ENCODE results near the gene OR10A3.

Gene OR10A3

DNA sequence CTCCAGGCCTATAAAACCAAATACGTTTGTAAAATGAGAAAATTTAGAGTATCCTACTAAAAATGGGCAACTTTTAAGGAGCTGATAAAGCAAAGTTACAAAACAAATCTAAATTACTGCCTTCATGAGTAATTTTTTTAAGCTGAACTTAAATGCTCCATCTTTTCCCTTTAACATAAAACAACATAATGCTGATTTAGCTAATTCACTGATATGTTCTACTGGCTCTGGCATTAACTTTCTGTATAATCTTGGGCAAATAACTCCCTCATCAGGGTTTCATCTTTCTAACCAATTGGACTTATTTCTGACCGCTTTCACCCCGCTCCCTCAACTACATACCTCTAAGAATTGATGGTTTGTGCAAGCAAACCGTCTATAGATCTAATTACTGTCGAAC, 362 bp downstream of the OR10A3 start:
- DNase-seq = no peak

DNA sequence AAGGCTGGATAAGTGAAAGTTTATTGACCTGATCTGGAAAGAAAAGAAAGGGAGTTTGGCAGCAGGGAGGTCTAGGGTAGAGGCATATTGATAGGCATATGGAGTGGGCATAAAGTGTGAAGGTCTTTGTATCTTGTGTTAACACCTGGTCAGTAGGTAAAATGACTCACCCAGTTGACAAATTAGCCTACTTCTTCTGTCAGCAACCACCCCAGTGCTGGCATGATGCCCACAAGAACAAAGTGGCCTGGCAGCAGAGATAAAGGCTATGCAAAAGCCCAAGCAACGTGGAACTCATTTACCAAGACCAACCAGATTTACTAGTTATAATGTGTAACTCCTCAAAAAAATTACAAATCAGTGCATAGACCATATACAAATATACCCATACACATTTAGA, 4.9 kb downstream of the OR10A3 start:
- DNase-seq = no peak

DNA sequence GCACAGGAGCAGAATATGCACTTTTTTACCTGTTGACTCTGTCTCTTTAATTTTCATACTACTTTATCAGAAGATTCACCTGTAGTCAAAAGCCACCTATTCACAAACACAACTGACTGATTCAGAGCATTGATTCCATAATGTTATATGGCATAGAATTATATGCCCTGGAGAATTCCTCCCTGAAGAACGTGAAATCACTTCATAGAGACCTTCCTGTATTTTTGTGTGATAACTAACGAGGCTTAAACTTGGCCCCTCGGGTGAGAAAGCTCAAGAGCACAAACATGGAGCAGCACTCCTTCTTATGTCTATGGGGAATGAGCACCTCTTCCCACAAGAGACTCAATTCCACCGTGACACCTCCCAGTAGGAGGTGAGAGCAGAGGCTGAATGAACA, 10.3 kb downstream of the OR10A3 start, which contains the start of gene OR10A6:
OR10A6 (minus strand) TSS at position 101 of the 400 bp plus-strand sequence. CDS start 2,606 bp downstream, outside the sequence.
- no peak for DNase-seq

DNA sequence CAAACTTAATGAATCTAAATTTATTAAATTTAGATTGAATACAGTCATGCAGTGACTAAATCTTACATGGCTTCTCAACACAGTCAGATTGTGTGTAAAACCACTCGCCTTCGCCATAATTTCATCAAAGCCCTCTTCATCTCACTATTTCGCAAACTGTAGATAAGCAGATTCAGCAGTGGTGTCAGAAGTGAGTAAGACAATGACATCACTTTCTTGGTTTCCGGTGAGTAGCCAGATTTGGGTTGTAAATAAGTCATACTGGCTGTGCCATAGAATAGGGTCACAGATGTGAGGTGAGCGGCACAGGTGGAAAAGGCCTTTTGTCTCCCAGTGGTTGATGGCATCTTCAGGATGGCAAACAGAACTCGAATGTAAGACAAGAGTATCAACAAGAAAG, 13.9 kb downstream of the OR10A3 start:
- DNase-seq = no peak

DNA sequence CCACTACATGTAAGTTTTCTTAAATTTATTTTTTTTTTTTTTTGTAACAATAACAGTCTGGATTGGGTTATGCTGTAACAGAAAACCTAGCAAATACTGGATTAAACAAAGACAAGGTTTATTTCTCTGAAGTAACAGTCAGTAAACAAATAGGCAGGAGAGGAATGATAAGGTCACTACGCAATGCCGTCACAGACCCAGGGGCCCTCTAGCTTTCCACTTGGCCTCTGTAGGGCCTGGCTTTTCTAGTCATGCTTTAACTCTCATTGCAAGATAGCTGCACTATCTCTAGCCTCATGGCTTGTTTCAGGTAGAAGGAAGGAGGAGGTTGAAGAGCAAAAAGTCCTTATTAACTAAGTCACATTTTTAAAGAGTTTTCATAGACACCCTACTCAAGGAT, 17.0 kb downstream of the OR10A3 start:
- DNase-seq = no peak

DNA sequence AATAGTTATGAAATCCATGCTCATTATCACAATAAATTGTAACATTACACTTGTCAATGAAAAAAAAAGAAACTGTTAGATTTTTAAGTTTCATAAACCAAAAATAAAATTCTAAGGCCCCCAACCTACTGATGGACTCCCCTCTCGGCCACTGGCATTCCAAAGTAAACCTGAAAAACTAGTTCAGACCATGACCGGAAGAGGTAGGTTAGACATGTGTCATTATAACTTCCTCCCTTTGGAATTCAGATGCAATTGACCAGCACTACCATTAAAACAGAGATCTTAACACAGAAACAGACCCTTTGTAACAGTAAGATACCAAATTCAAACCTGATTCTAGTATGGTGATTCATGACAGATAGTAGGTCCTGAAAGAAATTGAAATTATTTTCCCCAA, 23.4 kb downstream of the OR10A3 start:
- DNase-seq = no peak

DNA sequence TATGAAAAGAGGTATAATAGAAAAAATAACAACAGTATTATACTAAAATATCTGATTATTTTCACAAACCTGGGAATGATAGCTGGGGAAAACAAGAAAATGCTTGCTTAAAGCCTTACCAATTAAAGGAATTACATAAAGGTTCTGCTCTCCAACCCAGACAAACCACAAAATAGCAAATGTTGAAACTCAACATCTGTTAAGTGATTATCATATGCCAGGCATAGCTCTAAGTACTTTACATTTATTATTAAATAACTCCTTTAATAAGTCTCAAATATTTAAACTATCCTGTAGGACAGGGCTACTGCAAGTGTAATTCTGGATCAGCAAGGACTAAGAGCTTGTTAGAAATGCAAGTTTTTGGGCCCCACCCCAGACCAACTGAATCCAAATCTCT, 30.5 kb downstream of the OR10A3 start:
- DNase-seq = no peak

DNA sequence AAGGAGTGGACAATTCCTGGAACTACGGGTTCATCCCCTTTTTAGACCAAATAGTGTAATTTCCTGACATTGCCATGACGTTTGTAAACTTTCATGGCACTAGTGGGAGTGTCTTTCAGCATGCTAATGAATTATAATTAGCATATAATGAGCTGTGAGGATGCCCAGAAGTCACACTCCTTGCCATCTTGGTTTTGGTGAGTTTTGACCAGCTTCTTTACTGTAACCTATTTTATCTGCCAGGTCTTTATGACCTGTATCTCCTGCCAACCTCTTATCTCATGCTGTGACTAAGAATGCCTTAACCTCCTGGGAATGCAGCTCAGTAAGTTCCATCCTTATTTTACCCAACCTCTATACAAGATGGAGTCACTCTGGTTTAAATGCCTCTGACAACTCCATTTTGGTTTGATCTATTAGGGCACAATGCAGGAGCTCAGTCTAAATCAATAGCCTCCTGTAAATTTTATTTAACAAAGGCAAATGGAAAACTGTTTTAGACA, 31.2 kb downstream of the OR10A3 start:
- DNase-seq = no peak

DNA sequence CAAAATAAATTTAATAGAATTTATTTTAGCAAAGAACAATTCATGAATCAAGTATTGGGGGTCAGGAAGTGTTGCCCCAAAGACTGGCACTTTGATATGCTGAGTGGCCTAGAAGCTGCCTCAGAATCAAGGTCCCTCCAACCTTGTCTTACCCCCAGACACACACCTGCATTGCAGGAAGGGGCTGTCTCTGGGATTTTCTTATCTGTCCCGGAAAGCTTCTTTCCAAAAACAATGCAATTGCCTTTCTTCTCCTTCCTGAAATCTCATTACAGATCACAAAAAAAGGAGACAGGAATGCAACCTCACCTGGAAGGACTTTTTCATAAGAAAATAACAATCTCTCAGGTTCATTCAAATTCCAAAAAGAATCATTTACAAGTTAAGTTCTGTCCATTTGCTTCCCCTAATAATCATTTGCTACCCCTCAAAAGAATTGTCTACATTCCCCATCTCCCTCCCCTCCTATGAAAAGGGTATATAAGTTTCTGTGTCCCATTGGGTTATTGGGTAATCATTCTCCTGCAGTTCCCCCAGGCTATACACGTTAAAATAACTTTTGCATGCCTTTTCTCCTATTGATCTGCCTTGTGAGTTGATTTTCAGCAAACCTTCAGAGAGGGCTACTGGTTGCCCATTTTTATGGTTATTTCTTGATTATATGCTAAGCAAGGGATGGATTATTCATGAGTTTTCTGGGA, 31.8 kb downstream of the OR10A3 start:
- no peak for DNase-seq

DNA sequence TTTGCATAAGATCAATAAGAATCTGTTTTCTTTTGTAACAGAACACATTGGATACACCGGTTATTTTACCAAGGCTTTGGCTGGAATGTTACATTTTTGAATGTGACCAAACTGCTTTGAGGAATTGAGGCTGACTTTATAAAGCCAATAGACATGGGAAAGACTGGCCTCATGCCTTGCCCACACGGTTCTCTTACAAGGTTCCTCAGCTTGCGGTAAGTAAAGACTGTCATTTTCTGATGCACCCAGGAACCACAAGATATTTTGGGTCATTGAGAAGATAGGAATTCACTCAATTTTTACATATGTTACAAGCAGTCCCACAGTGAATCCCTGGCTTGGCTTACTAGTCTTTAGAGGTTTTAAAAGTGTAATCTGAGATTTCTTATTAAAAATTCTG, 34.4 kb downstream of the OR10A3 start:
- DNase-seq = no peak

DNA sequence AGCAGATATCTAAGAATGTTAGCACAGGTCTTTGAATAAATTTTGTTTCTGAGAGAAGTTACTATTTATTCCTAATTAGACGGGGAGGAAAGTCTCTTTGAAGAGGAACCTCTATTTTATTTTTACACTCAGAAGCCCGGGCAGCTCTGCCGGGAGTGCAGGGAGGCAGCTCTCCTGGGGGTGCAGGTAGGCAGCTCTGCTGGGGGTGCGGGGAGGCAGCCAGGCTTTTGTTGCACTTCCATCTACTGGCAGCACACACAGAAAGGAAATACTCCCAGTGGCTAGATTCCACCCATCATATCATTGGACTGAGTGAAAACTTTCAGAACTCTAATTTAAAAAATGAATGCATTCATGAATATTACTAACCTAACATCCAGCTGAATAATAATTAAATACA, 35.0 kb downstream of the OR10A3 start:
- no peak for DNase-seq

DNA sequence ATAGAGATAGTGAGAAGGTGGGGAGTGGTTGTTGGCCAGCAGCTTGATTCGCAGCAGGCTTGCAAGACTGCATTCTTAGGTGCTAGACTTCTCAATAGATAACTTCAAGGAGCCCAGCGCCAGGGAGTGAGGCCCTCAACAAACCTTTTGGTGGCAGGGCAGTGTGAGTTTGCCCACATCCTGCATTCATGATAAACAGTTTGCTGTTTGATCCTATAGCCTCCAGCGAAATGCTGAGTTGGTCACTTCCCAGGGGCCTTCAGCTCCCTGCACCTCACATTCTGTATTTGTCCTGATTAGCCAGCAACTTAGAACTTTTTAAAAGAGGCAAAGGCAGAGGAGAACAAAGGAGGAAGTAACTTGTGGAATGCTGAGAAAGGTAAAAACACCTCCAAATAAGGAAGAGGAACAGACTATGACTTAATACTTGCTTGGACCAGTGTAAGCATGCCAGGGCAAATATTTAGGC, 35.5 kb downstream of the OR10A3 start:
- no peak for DNase-seq

DNA sequence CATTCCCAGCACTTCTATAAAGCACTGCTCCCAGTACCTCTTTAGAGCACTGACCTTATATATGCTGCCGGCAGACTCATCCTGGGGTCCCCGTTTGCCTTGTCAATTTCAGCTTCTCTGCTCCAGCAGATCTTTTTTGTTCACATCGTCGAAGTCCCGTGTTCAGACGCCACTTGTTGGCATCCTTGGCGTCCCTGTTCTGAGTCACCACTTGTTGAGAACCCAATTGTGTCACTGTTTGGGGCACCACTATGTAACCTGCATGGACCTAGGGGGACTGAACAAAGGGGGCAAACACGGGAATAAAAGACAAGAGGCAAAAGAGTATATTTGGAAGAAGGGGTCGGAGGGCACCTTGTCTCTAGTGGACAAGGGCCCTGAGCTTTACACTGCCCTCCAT, 36.0 kb downstream of the OR10A3 start:
- DNase-seq = no peak

DNA sequence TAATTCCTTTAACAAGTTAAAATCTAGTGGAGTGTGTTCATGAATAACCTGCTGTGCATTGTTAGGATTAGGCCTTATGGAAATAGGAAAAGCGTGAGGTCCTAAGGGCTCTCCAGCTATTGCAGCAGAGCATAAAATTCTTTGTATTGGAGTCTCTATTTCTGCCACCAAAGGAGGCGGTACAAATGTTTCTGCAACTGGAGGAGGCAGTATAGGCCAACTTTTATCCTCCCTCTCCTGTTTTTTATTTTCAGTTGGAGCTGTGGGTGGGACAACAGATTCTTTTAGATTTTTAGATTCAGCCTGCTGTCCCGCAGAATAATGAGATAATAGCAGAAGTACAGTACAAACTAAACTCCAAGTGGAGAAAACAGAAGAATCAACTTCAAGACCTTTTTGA, 36.6 kb downstream of the OR10A3 start:
- no peak for DNase-seq

DNA sequence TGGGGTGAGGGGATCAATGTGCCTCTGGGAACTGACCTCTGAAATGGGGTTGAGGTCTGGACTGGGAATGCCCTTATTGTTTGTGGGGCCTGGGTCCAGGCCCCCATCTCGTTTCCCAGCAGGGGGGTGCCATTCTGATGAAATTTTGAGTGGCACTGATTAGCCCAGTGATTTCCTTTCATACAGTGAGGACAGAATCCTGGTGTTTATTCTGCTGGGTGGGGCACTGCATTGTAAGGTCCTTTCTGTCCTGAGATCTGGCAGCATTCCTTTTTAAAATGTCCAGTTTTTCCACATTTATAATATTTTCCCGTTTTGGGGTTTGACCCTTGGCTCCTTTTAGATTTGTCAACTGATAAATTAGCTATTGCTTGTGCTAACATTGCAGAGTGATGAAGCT, 37.6 kb downstream of the OR10A3 start:
- DNase-seq = no peak

DNA sequence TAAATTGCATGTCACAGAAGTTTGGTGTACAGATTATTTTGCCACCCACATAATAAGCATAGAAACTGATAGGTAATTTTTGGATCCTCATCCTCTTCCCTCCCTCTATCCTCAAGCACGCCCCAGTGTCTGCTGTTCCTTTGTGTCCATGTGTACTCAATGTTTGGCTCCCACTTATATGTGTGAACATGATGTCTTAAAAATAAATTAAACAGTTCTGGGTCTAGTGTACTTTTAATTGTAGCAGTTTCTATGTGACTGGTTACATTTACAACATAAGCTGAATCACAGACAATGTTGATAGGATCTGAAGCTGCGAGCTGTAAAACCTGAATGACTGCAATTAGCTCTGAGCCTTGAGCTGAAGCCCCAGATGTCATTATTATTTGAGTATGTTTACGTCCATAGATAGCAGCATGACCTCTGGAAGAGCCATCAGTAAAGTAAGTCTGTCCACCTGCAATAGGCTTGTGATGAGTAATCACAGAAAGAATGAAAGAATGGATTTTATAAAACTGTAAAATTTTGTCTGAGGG, 40.1 kb downstream of the OR10A3 start:
- no peak for DNase-seq

DNA sequence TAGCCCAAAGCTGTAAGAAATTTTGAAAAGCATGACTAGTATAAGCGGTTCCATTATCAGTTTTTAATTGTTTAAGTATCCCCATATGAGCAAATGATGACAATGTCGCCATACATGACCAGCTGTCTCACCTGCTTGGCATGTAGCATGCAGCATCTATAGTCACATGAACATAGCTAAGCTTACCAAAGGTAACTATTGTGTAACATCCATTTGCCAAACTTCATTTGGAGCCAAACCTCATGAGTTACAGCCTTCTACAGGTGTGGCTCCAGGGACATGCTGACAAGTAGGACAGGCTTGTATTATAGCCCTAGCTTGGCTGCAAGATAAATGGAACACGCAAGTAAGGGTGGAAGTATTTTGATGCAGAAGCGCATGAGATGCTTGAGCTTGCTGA, 40.8 kb downstream of the OR10A3 start:
- DNase-seq = no peak

DNA sequence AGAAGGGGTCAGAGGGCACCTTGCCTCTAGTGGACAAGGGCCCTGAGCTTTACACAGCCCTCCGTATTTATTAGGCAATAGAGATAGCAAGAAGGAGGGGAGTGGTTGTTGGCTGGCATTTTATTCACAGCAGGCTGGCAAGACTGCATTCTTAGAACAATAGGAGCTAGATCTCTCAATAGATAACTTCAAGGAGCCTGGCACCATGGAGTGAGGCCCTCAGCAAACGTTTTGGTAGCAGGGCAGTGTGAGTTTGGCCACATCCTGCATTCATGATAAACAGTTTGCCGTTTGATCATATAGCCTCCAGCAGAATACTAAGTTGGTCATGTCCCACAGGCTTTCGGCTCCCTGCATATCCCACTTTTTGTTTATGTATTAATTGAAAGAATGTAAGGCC, 42.1 kb downstream of the OR10A3 start:
- DNase-seq = no peak

DNA sequence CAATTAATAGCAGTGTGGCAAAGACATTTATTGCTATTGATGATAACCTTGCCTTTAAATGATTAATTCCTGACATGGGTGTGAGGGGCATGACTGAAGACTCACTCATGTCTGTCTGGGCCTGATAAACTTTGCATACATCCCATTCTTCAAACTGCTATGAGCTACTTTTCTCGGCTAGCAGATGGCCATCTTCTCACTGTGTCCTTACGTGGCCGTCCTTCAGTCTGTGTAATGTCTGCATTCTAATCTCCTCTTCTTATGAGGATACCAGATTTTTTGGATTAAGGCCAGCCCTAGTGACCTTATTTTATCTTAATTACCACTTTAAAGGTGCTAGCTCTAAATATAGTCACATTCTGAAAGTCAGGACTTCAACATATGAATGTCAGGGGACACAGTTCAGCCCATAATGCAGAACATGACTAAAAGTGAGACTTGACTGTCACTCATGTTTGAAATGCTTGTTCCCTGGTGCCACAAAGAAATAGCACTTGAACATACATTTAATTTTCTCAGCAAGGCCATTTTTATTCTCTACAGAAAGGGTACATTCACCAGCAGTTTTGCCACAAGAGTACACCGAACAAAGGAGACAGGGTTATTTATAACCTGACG, 42.7 kb downstream of the OR10A3 start:
- DNase-seq = no peak

DNA sequence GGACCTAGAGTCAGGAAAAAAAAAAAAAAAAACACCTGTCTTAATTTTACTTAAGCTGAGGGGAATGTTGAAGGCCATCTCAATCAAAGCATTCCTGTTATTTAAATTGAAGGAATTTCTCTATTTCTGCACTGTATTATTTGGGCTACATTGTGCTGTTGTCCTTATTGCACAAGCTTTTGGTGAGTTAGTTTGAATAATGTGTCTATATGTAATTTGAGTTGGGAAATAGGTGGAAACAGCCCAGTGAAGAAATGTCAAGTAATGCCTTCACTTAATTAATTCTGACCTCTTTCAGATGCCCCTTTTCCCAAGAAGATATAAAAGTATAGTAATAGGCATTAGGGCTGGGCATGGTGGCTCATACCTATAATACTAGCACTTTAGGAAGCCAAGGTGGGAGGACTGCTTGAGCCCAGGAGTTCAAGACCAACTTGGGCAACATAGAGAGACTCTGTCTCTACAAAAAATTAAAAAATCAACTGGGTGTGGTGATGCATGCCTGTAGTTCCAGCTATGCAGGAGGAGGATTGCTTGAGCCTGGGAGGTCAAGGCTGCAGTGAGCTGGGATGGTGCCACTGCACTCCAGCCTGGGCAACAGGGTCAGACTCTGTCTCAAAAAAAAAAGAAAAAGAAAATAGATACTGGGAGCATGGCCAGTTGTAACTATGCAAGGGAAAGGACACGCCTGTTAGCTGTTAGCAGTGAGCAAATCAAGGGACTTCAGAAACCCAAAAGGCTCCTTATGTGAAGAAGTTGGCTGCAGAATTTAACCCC, 45.3 kb downstream of the OR10A3 start:
- DNase-seq = no peak

DNA sequence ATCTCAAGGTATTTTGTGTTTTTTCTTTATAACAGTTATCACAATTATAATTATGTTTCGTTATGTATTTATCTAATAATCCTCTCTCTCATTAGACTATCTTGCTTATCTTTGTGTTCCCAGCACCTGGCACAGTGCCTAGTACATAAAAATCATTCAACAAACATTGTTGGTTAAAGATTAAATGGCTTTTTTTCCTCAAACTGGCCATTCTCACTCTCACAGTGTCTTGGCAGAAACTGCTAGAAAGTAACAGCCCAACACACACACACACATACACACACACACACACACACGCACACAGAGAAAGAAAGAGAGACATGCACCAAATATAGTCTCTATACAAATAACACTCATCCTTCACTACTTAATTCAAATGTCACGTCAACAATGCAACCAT, 47.3 kb downstream of the OR10A3 start:
- DNase-seq = no peak

DNA sequence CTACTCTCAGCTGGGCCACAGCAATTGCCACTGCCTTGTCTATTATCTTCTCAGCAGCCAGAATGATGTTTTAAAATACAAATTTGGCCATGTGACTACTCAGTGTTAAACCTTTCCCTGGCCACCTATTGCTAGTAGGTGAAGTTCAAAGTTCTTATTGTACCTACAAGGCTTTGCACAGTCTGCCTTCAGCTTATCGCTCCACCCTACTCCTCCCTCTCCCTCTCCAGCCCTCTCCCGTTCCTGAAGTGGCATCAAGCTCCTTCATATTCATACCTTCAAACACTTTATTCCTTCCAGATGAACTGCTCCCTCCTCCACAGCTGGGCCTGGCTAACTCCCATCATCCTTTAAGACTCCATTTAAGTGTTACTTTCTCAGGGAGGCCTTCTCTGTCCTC, 47.7 kb downstream of the OR10A3 start:
- no peak for DNase-seq
